WTC11 (cell line): ENCODE measurements around the gene ZNRF1. TPM values are rescaled to one million over a fixed set of nuclear protein-coding genes. Genes with fewer than 3 reads are reported as not detected.

Experiments used
- CBFB ChIP-seq: sonication (generic); formaldehyde crosslinking; IDR thresholded peaks from 2 replicates; pipeline ENCODE4 v1.8.1; 2022; ENCODE audit warnings: mild to moderate bottlenecking, low read depth, missing genetic modification reagents
- CREB1 ChIP-seq: sonication (generic); formaldehyde crosslinking; IDR thresholded peaks from 2 replicates; pipeline ENCODE4 v1.8.0; 2023; ENCODE audit warnings: mild to moderate bottlenecking, missing genetic modification reagents
- ELF4 ChIP-seq: sonication (generic); formaldehyde crosslinking; IDR thresholded peaks from 2 replicates; pipeline ENCODE4 v1.8.1; 2022; ENCODE audit warnings: low read depth, mild to moderate bottlenecking, moderate library complexity, missing genetic modification reagents
- FOXJ3 ChIP-seq: sonication (generic); formaldehyde crosslinking; IDR thresholded peaks from 2 replicates; pipeline ENCODE4 v1.9.0; 2021; ENCODE audit warnings: missing genetic modification reagents, mild to moderate bottlenecking, borderline replicate concordance
- GABPB1 ChIP-seq: sonication (generic); formaldehyde crosslinking; IDR thresholded peaks from 2 replicates; pipeline ENCODE4 v1.8.1; 2023; ENCODE audit warnings: mild to moderate bottlenecking, missing genetic modification reagents
- GRHL2 ChIP-seq: fragments of 250-450 bp; sonication (Bioruptor Pico); IDR thresholded peaks from 2 replicates; pipeline ENCODE4 v1.8.0; 2022; ENCODE audit warnings: mild to moderate bottlenecking, moderate library complexity; ENCODE audit not compliant: insufficient replicate concordance, severe bottlenecking
- IRF2 ChIP-seq: sonication (generic); formaldehyde crosslinking; IDR thresholded peaks from 2 replicates; pipeline ENCODE4 v1.8.0; 2022; ENCODE audit warnings: low read depth, missing genetic modification reagents, borderline replicate concordance
- KAT7 ChIP-seq: sonication (generic); formaldehyde crosslinking; IDR thresholded peaks from 2 replicates; pipeline ENCODE4 v1.8.1; 2023; ENCODE audit warnings: missing genetic modification reagents, mild to moderate bottlenecking, borderline replicate concordance
- NFATC4 ChIP-seq: fragments of 250-450 bp; sonication (Bioruptor Pico); IDR thresholded peaks from 2 replicates; pipeline ENCODE4 v1.9.0; 2021; ENCODE audit warnings: mild to moderate bottlenecking
- NFE2L1 ChIP-seq: sonication (generic); formaldehyde crosslinking; IDR thresholded peaks from 2 replicates; pipeline ENCODE4 v1.8.1; 2023; ENCODE audit warnings: missing genetic modification reagents
- NR2C2 ChIP-seq: sonication (generic); formaldehyde crosslinking; IDR thresholded peaks from 2 replicates; pipeline ENCODE4 v1.8.0; 2022; ENCODE audit warnings: mild to moderate bottlenecking, missing genetic modification reagents
- PRRX2 ChIP-seq: fragments of 250-450 bp; sonication (Bioruptor Pico); IDR thresholded peaks from 2 replicates; pipeline ENCODE4 v1.8.0; 2021; ENCODE audit warnings: mild to moderate bottlenecking
- RELA ChIP-seq: sonication (generic); formaldehyde crosslinking; IDR thresholded peaks from 2 replicates; pipeline ENCODE4 v1.8.1; 2022; ENCODE audit warnings: missing genetic modification reagents, mild to moderate bottlenecking, borderline replicate concordance
- SMAD3 ChIP-seq: sonication (generic); formaldehyde crosslinking; IDR thresholded peaks from 2 replicates; pipeline ENCODE4 v1.8.0; 2022; ENCODE audit warnings: missing genetic modification reagents, mild to moderate bottlenecking, borderline replicate concordance
- ZNF219 ChIP-seq: sonication (generic); formaldehyde crosslinking; IDR thresholded peaks from 2 replicates; pipeline ENCODE4 v1.8.0; 2023; ENCODE audit warnings: missing genetic modification reagents, mild to moderate bottlenecking, borderline replicate concordance
- ZNF317 ChIP-seq: sonication (generic); formaldehyde crosslinking; IDR thresholded peaks from 2 replicates; pipeline ENCODE4 v1.8.1; 2023; ENCODE audit warnings: low read depth, mild to moderate bottlenecking, moderate library complexity, missing genetic modification reagents, borderline replicate concordance
- ZNF416 ChIP-seq: fragments of 250-450 bp; sonication (Bioruptor Pico); IDR thresholded peaks from 2 replicates; pipeline ENCODE4 v1.9.0; 2021; ENCODE audit warnings: mild to moderate bottlenecking, inconsistent platforms
- ZNF671 ChIP-seq: fragments of 250-450 bp; sonication (Bioruptor Pico); IDR thresholded peaks from 2 replicates; pipeline ENCODE4 v1.8.0; 2021; ENCODE audit warnings: mild to moderate bottlenecking
- total RNA-seq: library from RNA; stranded (reverse); gene quantifications from 3 replicates; pipeline ENCODE4 v1.2.3, GENCODE V29; 2021
- TF ChIP-seq, protein P1 (sequence below): sonication (generic); formaldehyde crosslinking; conservative IDR thresholded peaks from 2 replicates; pipeline ENCODE4 v1.8.1; 2022; ENCODE audit warnings: mild to moderate bottlenecking, missing genetic modification reagents
- TF ChIP-seq, protein P2 (sequence below): sonication (generic); formaldehyde crosslinking; conservative IDR thresholded peaks from 2 replicates; pipeline ENCODE4 v1.8.1; 2023; ENCODE audit warnings: mild to moderate bottlenecking, low read depth, missing genetic modification reagents, moderate library complexity
- TF ChIP-seq, protein P3 (sequence below): sonication (generic); formaldehyde crosslinking; IDR thresholded peaks from 2 replicates; pipeline ENCODE4 v1.8.1; 2023; ENCODE audit warnings: mild to moderate bottlenecking, missing genetic modification reagents
- TF ChIP-seq, protein P4 (sequence below): fragments of 250-450 bp; sonication (Bioruptor Pico); IDR thresholded peaks from 2 replicates; pipeline ENCODE4 v1.9.0; 2021; ENCODE audit warnings: moderate library complexity, mild to moderate bottlenecking, inconsistent platforms, borderline replicate concordance
- TF ChIP-seq, protein P5 (sequence below): fragments of 250-450 bp; sonication (Bioruptor Pico); conservative IDR thresholded peaks from 2 replicates; pipeline ENCODE4 v1.9.0; 2021; ENCODE audit warnings: mild to moderate bottlenecking
- TF ChIP-seq, protein P6 (sequence below): sonication (generic); formaldehyde crosslinking; IDR thresholded peaks from 2 replicates; pipeline ENCODE4 v1.8.0; 2022; ENCODE audit warnings: mild to moderate bottlenecking, missing genetic modification reagents
- TF ChIP-seq, protein P7 (sequence below): fragments of 250-450 bp; sonication (Bioruptor Pico); IDR thresholded peaks from 2 replicates; pipeline ENCODE4 v1.9.0; 2021; ENCODE audit warnings: mild to moderate bottlenecking
- TF ChIP-seq, protein P8 (sequence below): sonication (generic); formaldehyde crosslinking; IDR thresholded peaks from 2 replicates; pipeline ENCODE4 v1.8.1; 2023; ENCODE audit warnings: mild to moderate bottlenecking, moderate library complexity, missing genetic modification reagents
- TF ChIP-seq, protein P9 (sequence below): sonication (generic); formaldehyde crosslinking; IDR thresholded peaks from 2 replicates; pipeline ENCODE4 v1.8.1; 2022; ENCODE audit warnings: low read depth, mild to moderate bottlenecking, moderate library complexity, missing genetic modification reagents, borderline replicate concordance

ZNRF1 gene
- total RNA-seq, 1 experiment from 2014 or later: 47.6 TPM

DNA sequence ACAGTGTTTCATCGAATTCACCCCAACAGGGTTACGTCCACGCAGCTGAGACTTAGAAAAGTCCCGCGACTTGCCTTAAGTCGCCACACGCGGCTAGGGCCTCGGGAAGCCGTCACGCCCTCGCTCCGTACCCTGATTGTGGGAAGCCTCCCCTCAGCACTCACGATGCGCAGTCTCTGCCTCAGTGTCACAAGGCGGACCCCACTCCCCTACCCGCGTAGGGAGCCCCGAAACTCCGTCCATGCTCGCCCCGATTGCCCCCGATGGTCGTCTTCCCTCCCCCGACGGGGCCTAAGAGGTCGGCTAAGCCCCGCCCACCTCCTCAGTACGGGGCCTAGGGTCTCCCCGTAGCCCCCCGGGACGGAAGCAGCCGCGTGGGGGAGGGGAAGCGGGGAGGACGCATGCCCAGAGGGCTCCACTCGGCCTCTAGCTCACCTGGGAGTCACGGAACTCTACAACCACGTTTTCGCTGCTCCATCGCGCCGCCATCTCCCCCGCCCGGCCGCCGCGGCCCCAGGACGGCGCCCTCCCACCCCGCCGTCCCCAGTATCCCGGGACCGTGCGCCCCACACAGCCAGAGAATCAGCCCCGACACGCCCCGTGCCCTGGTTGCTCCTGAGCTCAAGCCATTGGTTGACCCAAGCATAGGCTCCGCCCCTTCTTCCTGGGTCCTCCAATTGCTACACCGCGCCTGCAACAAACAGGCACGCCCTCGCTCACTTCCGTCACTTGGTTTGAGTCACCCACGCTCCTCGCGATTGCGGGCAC lies 14.1 kb upstream of the ZNRF1 start, which contains the start of gene WDR59 (continued):
- TF ChIP-seq, protein P1, sequence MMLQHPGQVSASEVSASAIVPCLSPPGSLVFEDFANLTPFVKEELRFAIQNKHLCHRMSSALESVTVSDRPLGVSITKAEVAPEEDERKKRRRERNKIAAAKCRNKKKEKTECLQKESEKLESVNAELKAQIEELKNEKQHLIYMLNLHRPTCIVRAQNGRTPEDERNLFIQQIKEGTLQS (CRISPR knock-in tag): no peak
- no peak for TF ChIP-seq NR2C2 (CRISPR knock-in tag)
- TF ChIP-seq, protein P2, sequence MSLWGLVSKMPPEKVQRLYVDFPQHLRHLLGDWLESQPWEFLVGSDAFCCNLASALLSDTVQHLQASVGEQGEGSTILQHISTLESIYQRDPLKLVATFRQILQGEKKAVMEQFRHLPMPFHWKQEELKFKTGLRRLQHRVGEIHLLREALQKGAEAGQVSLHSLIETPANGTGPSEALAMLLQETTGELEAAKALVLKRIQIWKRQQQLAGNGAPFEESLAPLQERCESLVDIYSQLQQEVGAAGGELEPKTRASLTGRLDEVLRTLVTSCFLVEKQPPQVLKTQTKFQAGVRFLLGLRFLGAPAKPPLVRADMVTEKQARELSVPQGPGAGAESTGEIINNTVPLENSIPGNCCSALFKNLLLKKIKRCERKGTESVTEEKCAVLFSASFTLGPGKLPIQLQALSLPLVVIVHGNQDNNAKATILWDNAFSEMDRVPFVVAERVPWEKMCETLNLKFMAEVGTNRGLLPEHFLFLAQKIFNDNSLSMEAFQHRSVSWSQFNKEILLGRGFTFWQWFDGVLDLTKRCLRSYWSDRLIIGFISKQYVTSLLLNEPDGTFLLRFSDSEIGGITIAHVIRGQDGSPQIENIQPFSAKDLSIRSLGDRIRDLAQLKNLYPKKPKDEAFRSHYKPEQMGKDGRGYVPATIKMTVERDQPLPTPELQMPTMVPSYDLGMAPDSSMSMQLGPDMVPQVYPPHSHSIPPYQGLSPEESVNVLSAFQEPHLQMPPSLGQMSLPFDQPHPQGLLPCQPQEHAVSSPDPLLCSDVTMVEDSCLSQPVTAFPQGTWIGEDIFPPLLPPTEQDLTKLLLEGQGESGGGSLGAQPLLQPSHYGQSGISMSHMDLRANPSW (CRISPR knock-in tag): no peak
- TF ChIP-seq NFATC4: no peak
- TF ChIP-seq, protein P3, sequence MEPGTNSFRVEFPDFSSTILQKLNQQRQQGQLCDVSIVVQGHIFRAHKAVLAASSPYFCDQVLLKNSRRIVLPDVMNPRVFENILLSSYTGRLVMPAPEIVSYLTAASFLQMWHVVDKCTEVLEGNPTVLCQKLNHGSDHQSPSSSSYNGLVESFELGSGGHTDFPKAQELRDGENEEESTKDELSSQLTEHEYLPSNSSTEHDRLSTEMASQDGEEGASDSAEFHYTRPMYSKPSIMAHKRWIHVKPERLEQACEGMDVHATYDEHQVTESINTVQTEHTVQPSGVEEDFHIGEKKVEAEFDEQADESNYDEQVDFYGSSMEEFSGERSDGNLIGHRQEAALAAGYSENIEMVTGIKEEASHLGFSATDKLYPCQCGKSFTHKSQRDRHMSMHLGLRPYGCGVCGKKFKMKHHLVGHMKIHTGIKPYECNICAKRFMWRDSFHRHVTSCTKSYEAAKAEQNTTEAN: no peak
- TF ChIP-seq, protein P4, sequence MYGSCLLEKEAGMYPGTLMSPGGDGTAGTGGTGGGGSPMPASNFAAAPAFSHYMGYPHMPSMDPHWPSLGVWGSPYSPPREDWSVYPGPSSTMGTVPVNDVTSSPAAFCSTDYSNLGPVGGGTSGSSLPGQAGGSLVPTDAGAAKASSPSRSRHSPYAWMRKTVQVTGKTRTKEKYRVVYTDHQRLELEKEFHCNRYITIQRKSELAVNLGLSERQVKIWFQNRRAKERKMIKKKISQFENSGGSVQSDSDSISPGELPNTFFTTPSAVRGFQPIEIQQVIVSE (CRISPR knock-in tag): no peak
- TF ChIP-seq, protein P5, sequence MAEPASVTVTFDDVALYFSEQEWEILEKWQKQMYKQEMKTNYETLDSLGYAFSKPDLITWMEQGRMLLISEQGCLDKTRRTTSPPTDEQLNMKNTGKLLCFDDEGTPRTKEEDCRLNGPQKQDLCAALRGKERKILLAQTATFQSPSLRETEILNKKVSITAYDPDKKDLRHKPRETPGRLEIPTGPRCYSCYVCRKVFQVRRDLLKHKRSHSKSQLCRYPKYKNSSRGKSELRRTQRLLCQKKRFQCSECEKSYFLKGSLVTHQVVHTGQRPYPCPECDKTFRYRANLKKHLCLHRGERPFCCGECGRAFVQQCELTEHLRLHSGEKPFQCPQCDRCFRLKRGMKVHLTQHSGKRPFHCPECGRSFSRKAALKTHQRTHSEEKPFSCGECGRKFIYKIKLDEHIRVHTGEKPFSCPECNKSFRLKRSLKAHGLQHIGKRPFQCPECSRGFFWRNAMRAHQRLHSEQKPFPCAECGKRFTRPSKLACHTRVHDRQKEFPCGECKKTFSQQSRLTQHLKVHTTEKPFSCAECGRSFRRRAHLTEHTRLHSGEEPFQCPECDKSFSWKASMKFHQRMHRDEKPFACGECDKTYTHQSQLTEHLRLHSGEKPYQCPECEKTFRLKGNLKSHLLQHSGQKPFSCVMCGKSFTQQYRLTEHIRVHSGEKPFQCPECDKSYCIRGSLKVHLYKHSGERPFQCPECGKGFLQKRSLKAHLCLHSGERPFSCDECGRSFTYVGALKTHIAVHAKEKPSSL (CRISPR knock-in tag): no peak
- TF ChIP-seq KAT7: no peak
- TF ChIP-seq, protein P6, sequence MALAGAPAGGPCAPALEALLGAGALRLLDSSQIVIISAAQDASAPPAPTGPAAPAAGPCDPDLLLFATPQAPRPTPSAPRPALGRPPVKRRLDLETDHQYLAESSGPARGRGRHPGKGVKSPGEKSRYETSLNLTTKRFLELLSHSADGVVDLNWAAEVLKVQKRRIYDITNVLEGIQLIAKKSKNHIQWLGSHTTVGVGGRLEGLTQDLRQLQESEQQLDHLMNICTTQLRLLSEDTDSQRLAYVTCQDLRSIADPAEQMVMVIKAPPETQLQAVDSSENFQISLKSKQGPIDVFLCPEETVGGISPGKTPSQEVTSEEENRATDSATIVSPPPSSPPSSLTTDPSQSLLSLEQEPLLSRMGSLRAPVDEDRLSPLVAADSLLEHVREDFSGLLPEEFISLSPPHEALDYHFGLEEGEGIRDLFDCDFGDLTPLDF (CRISPR knock-in tag): no peak
- TF ChIP-seq PRRX2 (CRISPR knock-in tag): no peak
- no peak for TF ChIP-seq ZNF416 (CRISPR knock-in tag)
- TF ChIP-seq, protein P7, sequence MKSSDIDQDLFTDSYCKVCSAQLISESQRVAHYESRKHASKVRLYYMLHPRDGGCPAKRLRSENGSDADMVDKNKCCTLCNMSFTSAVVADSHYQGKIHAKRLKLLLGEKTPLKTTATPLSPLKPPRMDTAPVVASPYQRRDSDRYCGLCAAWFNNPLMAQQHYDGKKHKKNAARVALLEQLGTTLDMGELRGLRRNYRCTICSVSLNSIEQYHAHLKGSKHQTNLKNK (CRISPR knock-in tag): peak; percentile 5; the same call in 1 of the 2 replicates
- TF ChIP-seq, protein P8, sequence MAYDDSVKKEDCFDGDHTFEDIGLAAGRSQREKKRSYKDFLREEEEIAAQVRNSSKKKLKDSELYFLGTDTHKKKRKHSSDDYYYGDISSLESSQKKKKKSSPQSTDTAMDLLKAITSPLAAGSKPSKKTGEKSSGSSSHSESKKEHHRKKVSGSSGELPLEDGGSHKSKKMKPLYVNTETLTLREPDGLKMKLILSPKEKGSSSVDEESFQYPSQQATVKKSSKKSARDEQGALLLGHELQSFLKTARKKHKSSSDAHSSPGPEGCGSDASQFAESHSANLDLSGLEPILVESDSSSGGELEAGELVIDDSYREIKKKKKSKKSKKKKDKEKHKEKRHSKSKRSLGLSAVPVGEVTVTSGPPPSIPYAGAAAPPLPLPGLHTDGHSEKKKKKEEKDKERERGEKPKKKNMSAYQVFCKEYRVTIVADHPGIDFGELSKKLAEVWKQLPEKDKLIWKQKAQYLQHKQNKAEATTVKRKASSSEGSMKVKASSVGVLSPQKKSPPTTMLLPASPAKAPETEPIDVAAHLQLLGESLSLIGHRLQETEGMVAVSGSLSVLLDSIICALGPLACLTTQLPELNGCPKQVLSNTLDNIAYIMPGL (CRISPR knock-in tag): peak; percentile 52; the same call in 1 of the 2 replicates
- no peak for TF ChIP-seq IRF2 (CRISPR knock-in tag)
- peak; percentile 18; the same call in 1 of the 2 replicates for TF ChIP-seq SMAD3 (CRISPR knock-in tag)
- no peak for TF ChIP-seq CBFB (CRISPR knock-in tag)
- TF ChIP-seq NFE2L1 (CRISPR knock-in tag): no peak
- no peak for TF ChIP-seq CREB1 (CRISPR knock-in tag)
- TF ChIP-seq GRHL2 (CRISPR knock-in tag): no peak
- TF ChIP-seq ZNF219: no peak
- TF ChIP-seq FOXJ3 (CRISPR knock-in tag): no peak
- no peak for TF ChIP-seq ELF4 (CRISPR knock-in tag)
- TF ChIP-seq, protein P9, sequence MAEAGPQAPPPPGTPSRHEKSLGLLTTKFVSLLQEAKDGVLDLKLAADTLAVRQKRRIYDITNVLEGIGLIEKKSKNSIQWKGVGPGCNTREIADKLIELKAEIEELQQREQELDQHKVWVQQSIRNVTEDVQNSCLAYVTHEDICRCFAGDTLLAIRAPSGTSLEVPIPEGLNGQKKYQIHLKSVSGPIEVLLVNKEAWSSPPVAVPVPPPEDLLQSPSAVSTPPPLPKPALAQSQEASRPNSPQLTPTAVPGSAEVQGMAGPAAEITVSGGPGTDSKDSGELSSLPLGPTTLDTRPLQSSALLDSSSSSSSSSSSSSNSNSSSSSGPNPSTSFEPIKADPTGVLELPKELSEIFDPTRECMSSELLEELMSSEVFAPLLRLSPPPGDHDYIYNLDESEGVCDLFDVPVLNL (CRISPR knock-in tag): no peak
- no peak for TF ChIP-seq ZNF671 (CRISPR knock-in tag)
- TF ChIP-seq RELA (CRISPR knock-in tag): no peak
- no peak for TF ChIP-seq ZNF317 (CRISPR knock-in tag)
- peak; percentile 60; the same call in 1 of the 2 replicates for TF ChIP-seq GABPB1 (CRISPR knock-in tag)
